PC-9 (cell line): Measurements from ENCODE around the gene PLEKHF1. TPM values are rescaled to one million over a fixed set of nuclear protein-coding genes. Genes with fewer than 3 reads are reported as not detected.

Experiments used
- BruUV-seq: library from RNA; stranded (reverse); fragments of 400-500 nt; replicated peaks from 2 replicates; lab custom pipeline; 2021; lab: Mats Ljungman, UMichigan
- CTCF ChIA-PET: fragments of 300-600 bp; sonication (Branson Sonifier 250); formaldehyde crosslinking; loops from one replicate; lab custom pipeline; 2022; ENCODE audit warnings: antibody characterized with exemption; lab: Charles Lee
- POLR2A ChIA-PET: fragments of 300-600 bp; sonication (Branson Sonifier 250); formaldehyde crosslinking; loops from one replicate; lab custom pipeline; 2022; ENCODE audit warnings: antibody characterized with exemption; ENCODE audit not compliant: unreplicated experiment; lab: Charles Lee
- DNase-seq, 2 experiments: peaks; one replicate each; pipeline versions ENCODE4 v3.0.0 to v3.0.0-alpha.2; 2015 to 2022; ENCODE audit warnings: mixed read lengths in 1 of 2
- H2AFZ ChIP-seq: fragments of 200-600 bp; sonication (generic); 2 replicates; pipeline ENCODE4 v1.8.1; 2017; ENCODE audit warnings: antibody characterized with exemption
- H3F3A ChIP-seq: fragments of 200-600 bp; sonication (generic); 2 replicates; pipeline ENCODE4 v1.8.1; 2017; ENCODE audit warnings: antibody characterized with exemption, mild to moderate bottlenecking, low read depth; ENCODE audit not compliant: insufficient read depth
- H3K27ac ChIP-seq: fragments of 200-600 bp; sonication (generic); 2 replicates; pipeline ENCODE4 v1.6.1; 2016; ENCODE audit warnings: mixed run types
- H3K27me3 ChIP-seq: fragments of 200-600 bp; sonication (generic); 2 replicates; pipeline ENCODE4 v1.6.1; 2016; ENCODE audit warnings: low read depth, mixed run types; ENCODE audit not compliant: insufficient read depth
- H3K36me3 ChIP-seq: fragments of 200-600 bp; sonication (generic); 2 replicates; pipeline ENCODE4 v1.6.1; 2016; ENCODE audit warnings: low read depth, mixed run types
- H3K4me1 ChIP-seq: fragments of 200-600 bp; sonication (generic); replicated peaks from 2 replicates; pipeline ENCODE4 v1.6.1; 2016; ENCODE audit warnings: mixed run types; ENCODE audit not compliant: insufficient read depth
- H3K4me2 ChIP-seq: fragments of 200-600 bp; sonication (generic); 2 replicates; pipeline ENCODE4 v1.6.1; 2017; ENCODE audit warnings: mixed run types
- H3K4me3 ChIP-seq: fragments of 200-600 bp; sonication (generic); 2 replicates; pipeline ENCODE4 v1.6.1; 2016; ENCODE audit warnings: mixed run types
- H3K79me2 ChIP-seq: fragments of 200-600 bp; sonication (generic); 2 replicates; pipeline ENCODE4 v1.6.1; 2017; ENCODE audit warnings: low read depth, mixed run types
- H3K9me2 ChIP-seq: fragments of 200-600 bp; sonication (generic); 2 replicates; pipeline ENCODE4 v1.8.1; 2017; ENCODE audit warnings: mild to moderate bottlenecking; ENCODE audit not compliant: insufficient read depth
- H3K9me3 ChIP-seq: fragments of 200-600 bp; sonication (generic); 2 replicates; pipeline ENCODE4 v1.8.1; 2016; ENCODE audit warnings: low read depth; ENCODE audit not compliant: insufficient read depth
- H4K20me1 ChIP-seq: fragments of 200-600 bp; sonication (generic); 2 replicates; pipeline ENCODE4 v1.8.1; 2017; ENCODE audit not compliant: insufficient read depth
- CTCF ChIP-seq: fragments of 200-600 bp; sonication (generic); conservative IDR thresholded peaks from 2 replicates; pipeline ENCODE4 v1.6.1; 2017; ENCODE audit warnings: mixed run types, antibody characterized with exemption, mild to moderate bottlenecking, moderate library complexity
- EZH2 ChIP-seq: fragments of 200-600 bp; sonication (generic); IDR thresholded peaks from 2 replicates; pipeline ENCODE4 v1.8.0; 2017; ENCODE audit warnings: antibody characterized with exemption, low read depth
- intact Hi-C: fragments of 100-400 bp; cut with micrococcal nuclease; formaldehyde crosslinking; loops from one replicate; pipeline ENCODE4 v1.10.0; 2022; ENCODE audit not compliant: unreplicated experiment
- total RNA-seq: library from RNA; stranded (reverse); gene quantifications from 2 replicates; pipeline ENCODE4 v1.2.3, GENCODE V29; 2021

PLEKHF1 gene
- total RNA-seq, 1 experiment from 2014 or later: 16.0 TPM

- ChIA-PET CTCF (no interaction called here), POLR2A (no interaction called here)
- no peaks in the 10 kb centered on the region for H3K9me3 ChIP-seq
These were observed 47.6 kb upstream of the PLEKHF1 start for GRCh38 chr19:29617366-29618266.

GRCh38 chr19:29618434-29618833, 46.8 kb upstream of the PLEKHF1 start:
- no peaks in the 10 kb centered on the region for H3K4me1 ChIP-seq
- H2AFZ ChIP-seq: no peak overlapping the region
- TF ChIP-seq CTCF (no peak), EZH2 (no peak)
- no peaks in the 10 kb centered on the region for H3F3A ChIP-seq
- H3K4me2 ChIP-seq: no peak overlapping the region
- ChIA-PET CTCF (no interaction called here), POLR2A (no interaction called here)
- H3K36me3 ChIP-seq: no peaks in the 10 kb centered on the region
- no peaks in the 10 kb centered on the region for H3K9me3 ChIP-seq
- BruUV-seq: no TSS peak
- intact Hi-C loops: no loop called here
- no peak overlapping the region for H3K4me3 ChIP-seq
- no peaks in the 10 kb centered on the region for H3K79me2 ChIP-seq
- DNase-seq: no peak
- H4K20me1 ChIP-seq: no peaks in the 10 kb centered on the region
- H3K27ac ChIP-seq: no peak overlapping the region
- H3K9me2 ChIP-seq: no peaks in the 10 kb centered on the region
- H3K27me3 ChIP-seq: no peaks in the 10 kb centered on the region

More at GRCh38 chr19:29617366-29618266, 47.6 kb upstream of the PLEKHF1 start:
- no peaks in the 10 kb centered on the region for H3K27me3 ChIP-seq
- no peak overlapping the region for H2AFZ ChIP-seq
- no peaks in the 10 kb centered on the region for H3F3A ChIP-seq
- H3K4me1 ChIP-seq: no peaks in the 10 kb centered on the region
- intact Hi-C loops: no loop called here
- H3K36me3 ChIP-seq: no peaks in the 10 kb centered on the region
- no peak for TF ChIP-seq CTCF
- no peak for TF ChIP-seq EZH2
- no peak overlapping the region for H3K4me2 ChIP-seq
- H3K9me2 ChIP-seq: no peaks in the 10 kb centered on the region
- H4K20me1 ChIP-seq: no peaks in the 10 kb centered on the region
- H3K79me2 ChIP-seq: no peaks in the 10 kb centered on the region
- no TSS peak for BruUV-seq
- H3K4me3 ChIP-seq: no peak overlapping the region
- no peak overlapping the region for H3K27ac ChIP-seq
- DNase-seq: no peak

- Histone ChIP-seq H3K27ac (no peak overlapping the region), H3K4me3 (no peak overlapping the region), H3K4me2 (no peak overlapping the region), H3K9me2 (no peaks in the 10 kb centered on the region), H3K36me3 (no peaks in the 10 kb centered on the region), H3F3A (no peaks in the 10 kb centered on the region), H3K27me3 (no peaks in the 10 kb centered on the region), H3K79me2 (no peaks in the 10 kb centered on the region), H3K9me3 (no peaks in the 10 kb centered on the region), H3K4me1 (no peaks in the 10 kb centered on the region), H2AFZ (no peak overlapping the region), H4K20me1 (no peaks in the 10 kb centered on the region)
- intact Hi-C loops: no loop called here
- no TSS peak for BruUV-seq
- POLR2A ChIA-PET: no interaction called here
- TF ChIP-seq CTCF: no peak
- TF ChIP-seq EZH2: no peak
- DNase-seq: no peak
- CTCF ChIA-PET: no interaction called here
These were observed 46.4 kb upstream of the PLEKHF1 start for GRCh38 chr19:29618871-29619270.
